Activated CD8-positive, alpha-beta memory T cell treated with anti-CD3 and anti-CD28 coated beads, Interleukin-2, amount 50 U/mL, for 24 hours (primary cell): ENCODE data around the gene PPP1R13B.

Source experiments
- DNase-seq: peaks from one replicate; pipeline ENCODE4 v3.0.0-alpha.2; 2020; ENCODE audit errors: extremely low read depth

PPP1R13B gene

DNA sequence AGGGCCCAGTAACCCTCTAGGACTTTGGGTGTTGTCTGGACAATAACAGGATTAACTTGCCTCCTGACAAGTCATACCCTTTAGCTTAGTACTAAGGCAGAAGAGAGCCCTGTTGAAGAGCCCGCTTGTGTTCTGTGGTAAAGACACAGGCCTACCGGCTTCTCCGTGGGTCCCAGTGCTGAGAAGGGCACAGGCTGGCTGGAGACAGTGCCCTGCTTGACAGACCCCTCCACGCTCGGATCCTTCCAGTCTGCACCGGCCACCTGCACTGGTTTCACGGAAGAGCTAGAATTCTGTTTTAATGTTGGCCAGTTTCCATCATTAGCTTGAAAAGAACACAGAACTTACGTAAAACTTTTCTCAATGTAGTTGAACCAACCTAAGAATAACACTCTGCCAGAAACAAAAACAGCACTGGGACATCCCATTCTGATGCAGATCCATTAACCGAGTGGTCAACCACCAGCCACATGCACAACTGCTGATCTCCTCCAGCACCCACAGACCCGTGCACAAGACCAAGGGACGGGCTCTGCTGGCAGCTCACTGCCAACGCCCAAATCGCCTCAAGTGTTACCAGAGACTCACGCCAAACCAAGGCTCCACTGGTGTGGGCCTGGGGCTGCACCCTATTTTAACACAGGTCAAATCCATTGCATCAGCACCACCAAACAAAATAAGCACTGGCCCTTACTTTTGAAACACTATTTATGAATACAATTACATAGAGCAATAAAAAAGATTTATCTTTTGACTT, 104.7 kb downstream of the PPP1R13B start:
- no peak for DNase-seq

GRCh38 chr14:103741876-103742275, 105.5 kb downstream of the PPP1R13B start:
- no peak for DNase-seq

DNA sequence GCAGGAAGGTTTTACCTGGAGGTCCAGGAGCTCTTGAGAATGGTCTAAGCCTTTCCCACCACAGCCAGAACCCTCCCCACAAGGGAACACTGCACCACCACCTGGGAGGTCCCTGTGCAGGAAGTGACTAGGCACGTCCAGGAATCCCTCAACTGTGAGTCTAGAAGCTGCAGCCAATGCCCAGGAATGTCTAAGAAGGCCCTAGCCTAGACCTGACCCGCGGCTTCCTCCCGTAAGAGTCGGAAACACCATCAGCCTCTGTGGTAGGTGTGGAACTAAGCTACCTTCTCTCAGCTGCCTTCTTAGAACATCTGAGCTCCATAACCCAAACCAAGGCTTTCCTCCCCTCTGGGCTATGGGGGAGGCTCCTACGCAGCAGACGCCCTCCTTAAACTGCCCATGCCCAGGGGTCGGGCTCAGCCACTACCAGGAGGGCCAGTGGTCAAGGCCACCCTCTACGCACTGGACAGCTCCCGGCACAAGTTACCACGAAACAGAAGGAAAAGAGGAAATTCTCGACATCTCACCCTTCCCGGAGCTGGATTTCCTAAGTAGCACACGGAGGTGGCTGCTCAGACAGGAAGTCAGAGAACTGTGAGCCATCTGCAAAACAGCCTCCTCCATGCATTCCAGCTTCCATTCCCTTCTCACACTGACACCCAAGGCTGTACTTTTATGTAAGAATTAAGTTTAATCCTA, 106.2 kb downstream of the PPP1R13B start:
- no peak for DNase-seq

- DNase-seq = no peak
Observed at GRCh38 chr14:103739793-103740501, 107.4 kb downstream of the PPP1R13B start.

DNA sequence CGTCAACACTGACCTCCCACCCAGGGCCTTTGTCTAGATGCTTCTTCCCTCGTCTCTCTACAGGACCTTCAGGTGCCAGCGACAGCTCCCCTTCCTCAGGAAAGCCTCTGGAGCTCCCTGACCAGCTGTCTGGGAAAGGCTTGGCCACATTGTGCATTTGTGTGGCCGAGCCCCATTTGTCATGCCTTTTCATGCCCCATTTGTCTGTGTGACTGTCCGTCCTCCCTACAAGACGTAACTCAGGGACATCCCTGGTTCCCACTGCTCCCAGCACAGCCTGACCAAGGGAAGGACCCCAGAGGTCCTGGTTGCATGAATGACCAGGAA, 107.9 kb downstream of the PPP1R13B start:
- no peak for DNase-seq

DNA sequence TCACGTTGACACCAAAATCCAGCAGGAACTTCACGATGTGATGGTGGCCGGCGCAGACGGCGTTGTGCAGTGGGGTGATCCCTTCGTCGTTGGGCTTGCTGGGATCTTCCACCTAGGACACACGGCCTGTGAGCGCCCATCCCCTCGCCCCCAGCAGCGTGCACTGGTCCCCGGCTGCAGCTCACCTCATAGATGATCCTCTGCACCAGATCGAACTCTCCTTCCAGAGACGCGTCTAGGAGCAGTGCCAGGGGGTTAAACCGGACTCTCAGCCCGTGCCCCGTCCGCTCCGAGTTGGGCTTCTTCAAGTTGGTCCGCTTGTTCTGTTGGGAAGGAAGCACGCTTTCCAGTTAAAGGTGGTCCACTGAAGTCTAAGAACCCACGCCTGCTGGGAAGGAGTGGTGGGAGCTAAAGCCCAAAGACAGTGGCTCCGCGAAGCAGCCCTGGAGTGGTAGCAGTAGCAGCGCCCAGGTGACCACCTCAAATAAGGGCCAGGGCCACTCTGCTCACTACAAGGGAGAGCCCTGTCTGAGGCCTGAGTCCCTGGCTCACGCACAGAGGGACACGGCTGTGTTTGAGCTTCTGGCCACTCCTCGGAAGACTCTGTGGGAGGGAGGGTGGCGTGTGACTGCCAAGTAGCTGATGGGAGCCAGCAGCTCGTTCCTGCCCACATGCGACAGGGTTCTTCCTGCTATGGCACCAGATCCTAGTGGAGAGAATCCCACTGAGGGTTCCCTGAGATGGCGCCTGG, 108.5 kb downstream of the PPP1R13B start:
- DNase-seq = no peak

DNA sequence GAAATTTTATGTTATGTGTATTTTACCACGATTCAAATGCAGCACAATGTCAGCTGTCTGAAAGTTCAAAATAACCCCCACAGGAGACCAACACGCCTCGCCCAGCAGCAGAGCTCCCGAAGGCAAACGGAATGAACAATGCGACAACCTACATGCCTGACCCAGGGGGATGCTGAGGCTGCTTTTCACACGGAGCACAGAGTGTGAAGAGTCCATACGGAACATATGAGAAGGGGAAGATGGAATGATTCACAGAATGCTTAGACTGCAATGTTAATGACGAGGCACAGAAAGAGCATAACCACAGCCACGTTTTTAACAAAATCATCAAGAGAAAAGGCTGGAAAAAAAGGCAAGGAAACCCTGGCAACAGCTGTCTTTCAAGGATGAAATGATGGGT, 109.2 kb downstream of the PPP1R13B start:
- DNase-seq = no peak

GRCh38 chr14:103737432-103738045, 109.8 kb downstream of the PPP1R13B start:
- no peak for DNase-seq

DNA sequence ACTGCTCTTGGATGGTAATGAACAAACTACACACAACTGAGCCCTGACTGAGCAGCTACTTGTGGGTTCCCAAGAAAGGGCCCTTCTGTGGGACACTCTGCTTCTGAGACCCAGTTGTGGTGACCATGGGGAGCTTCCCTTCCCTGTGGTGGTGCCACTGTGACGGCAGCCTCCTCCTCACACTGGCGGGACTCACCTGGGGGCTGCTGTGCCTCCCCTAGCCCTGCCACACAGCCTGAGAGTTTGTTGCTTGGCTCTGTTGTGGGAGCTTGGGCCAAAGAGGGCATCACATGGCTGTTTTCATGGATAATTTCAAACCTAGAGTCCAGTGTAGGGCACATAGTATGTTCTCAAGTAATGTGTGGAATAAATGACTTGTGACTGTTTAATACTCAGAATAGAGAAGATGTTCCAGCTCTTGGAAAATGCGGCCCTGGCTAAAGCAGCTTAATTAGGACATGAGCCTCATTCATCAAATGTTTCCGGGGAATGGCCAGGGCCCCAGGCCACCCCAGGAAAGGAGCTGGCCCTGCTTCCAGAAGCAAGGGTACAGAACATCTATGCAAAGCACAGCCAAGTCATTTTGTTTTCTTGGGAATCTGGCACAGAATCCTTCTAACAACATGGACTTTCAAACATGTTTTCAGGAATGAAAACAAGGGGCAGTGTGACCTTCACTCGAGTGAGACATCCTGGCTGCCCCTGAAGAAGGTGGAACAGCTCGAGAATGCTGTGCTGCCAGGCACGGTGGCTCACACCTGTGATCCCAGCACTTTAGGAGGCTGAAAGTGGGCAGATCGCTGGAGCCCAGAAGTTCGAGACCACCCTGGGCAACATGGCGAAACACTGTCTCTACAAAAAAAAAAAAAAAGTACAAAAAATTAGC, 110.6 kb downstream of the PPP1R13B start:
- no peak for DNase-seq

- no peak for DNase-seq
Observed at GRCh38 chr14:103735815-103736545, 111.4 kb downstream of the PPP1R13B start.

- no peak for DNase-seq
Observed at GRCh38 chr14:103735439-103735814, 111.9 kb downstream of the PPP1R13B start.

- no peak for DNase-seq
Observed at GRCh38 chr14:103735022-103735421, 112.4 kb downstream of the PPP1R13B start.

DNA sequence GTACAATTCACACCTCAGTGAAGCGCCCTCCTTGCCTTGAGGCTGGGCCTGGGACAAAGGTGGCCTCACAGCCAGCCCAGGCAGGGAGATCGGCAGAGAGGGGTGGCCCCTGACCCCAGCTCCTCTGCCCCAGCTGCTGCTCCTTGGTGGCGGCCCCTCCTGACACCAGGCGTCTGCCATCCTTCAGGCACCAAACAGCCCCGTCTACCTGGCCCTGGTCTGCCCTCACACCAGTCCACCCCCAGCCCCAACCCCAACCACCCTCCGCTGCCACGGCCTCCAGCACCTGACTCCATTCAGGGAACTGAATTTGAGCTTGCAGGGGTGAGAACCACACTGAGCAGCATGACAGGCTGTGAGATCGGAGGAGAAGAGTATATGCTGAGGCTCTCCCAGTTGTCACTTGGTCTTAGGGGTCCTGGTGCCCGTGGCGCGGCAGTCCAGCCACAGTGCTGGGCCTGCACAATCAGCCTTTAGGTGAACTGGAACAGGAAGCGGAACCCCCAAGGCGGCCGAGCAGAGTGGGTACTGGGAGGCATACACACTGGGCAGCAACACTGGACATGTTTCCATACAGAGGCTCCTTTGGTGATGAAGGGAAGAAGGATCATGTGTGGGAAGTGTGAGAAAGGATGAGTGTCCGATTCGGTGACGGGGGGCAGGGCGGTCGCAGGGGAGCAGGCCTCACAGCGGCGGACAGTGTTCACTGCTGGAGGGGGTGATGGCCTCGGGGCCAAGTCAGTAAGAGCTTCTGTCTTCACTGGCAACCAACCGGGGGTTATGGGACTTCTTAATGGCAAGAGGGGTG, 113.1 kb downstream of the PPP1R13B start:
- DNase-seq = no peak

DNA sequence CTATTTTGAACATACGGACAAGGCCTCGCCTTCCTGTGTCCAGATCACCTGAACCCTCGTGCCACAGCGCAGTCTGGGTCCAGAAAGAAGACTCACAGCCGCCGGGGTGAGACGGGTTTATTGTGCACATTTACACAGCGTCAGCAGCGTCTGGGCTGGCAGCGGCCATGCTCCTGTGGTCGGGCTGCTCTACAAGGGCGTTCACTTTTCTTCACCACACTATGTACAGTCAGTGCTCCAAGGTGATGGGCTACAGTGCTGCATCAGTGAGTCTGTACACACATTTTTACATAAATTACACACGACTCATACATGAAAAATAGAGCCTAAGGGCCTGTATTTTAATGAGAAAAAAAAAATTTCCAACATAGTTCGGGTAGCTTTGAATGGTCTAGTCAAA, 113.7 kb downstream of the PPP1R13B start:
- no peak for DNase-seq

GRCh38 chr14:103732868-103733620, 114.3 kb downstream of the PPP1R13B start:
- no peak for DNase-seq

DNA sequence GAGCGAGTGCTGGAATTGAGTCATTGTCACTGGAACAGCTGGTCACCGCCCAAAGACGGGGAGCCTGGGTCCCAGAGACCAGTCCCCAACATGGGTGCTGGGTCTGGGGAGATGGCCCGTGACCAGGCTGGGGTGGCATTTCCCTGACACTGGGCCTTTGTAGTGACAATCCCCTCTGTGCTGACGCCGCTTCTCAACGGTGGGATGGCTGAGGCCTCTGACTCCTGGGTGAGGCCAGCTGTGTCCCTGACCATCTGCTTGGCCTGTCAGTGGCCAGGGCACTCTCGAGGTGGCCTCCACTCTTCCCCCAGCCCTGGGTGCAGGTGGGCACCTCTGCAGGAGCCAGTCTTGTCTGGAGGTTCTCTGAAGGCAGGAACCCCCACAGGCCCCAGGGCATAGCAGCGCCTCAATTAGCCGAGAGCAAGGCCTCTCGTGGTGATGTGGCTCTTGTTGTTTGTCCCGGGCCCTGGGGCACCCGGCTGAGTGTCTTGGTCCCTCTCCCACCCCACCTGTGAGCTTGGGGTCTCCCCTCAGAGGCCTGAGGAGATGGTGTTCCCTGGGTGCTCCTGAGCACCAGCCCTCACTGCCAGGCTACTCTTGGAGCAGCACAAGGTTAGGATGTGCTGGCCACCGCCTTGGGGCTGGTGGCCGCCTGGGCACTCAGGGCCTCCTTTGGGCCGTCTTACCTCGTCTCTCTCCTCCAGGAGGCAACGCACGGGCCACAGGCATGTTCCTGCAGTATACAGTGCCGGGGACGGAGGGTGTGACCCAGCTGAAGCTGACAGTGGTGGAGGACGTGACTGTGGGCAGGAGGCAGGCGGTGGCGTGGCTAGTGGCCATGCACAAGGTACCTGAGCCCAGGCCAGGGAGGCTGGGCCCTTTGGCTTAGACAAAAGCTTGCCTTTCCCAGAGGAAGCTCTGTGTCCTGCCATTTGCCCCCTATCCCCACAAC, 115.2 kb downstream of the PPP1R13B start:
- DNase-seq = no peak

DNA sequence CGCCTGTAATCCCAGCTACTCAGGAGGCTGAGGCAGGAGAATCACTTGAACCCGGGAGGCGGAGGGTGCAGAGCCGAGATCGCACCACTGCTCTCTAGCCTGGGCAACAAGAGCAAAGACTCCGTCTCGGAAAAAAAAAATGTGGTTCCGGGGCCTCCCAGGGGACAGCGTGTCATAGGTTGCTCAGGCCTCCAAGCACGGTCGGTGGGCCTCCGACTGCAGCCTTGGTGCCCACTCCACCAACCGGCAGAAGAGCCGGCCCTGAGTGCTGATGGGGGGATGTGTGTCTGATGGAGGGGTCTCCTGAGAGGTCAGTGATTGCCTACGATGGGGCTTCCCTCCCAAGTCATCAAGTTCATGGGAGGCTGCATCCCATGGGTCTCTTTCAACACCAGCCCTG, 115.9 kb downstream of the PPP1R13B start:
- no peak for DNase-seq
